Breast epithelium (tissue), 3 donors: Measurements from ENCODE around the gene CALR.

ENCODE experiments used
- POLR2AphosphoS5 ChIP-seq, 3 donors: sonication (generic); formaldehyde crosslinking; IDR thresholded peaks; one replicate each; pipeline ENCODE4 v1.6.1; 2017; ENCODE audit warnings: antibody characterized with exemption in 3 of 3
- TF ChIP-seq, protein P1 (sequence below), 3 donors: fragments of 450-650 bp; IDR thresholded peaks; one replicate each; pipeline ENCODE4 v1.5.1; 2016 to 2017; ENCODE audit warnings: antibody characterized with exemption in 3 of 3, mild to moderate bottlenecking in 3 of 3, moderate library complexity in 3 of 3

DNA sequence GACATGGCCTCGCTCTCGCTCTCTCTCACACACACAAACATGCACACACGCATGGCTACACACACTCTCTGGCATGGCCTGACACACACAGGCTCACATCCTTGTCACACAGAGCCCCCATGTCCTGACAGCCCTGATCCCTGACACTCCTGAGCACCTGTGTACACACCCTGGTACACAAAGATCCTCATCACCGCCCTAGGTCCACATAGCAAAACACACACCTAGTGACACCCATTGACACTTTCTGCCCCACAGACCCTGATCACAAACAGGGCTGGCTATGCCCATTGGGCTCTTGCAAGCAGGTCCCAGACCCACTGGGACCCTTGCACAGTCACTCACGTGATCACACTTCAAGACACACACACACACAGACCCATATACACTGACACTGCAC, 52.9 kb downstream of the CALR start:
- TF ChIP-seq POLR2AphosphoS5 (IDR thresholded peaks at IDR 0.05) = no peak
- TF ChIP-seq, protein P1, sequence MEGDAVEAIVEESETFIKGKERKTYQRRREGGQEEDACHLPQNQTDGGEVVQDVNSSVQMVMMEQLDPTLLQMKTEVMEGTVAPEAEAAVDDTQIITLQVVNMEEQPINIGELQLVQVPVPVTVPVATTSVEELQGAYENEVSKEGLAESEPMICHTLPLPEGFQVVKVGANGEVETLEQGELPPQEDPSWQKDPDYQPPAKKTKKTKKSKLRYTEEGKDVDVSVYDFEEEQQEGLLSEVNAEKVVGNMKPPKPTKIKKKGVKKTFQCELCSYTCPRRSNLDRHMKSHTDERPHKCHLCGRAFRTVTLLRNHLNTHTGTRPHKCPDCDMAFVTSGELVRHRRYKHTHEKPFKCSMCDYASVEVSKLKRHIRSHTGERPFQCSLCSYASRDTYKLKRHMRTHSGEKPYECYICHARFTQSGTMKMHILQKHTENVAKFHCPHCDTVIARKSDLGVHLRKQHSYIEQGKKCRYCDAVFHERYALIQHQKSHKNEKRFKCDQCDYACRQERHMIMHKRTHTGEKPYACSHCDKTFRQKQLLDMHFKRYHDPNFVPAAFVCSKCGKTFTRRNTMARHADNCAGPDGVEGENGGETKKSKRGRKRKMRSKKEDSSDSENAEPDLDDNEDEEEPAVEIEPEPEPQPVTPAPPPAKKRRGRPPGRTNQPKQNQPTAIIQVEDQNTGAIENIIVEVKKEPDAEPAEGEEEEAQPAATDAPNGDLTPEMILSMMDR (IDR thresholded peaks at IDR 0.05) = no peak
